HG02623 (cell line): ENCODE measurements around the gene PDCD2.
A peak's percentile ranks its signal among the peaks of the same experiment; 100 is the strongest.
"Not testable (repeated sequence)": the region's sequence is repeated elsewhere in the genome, so short reads cannot be mapped to it uniquely, and the experiment has no call there.

Experiments
- ATAC-seq: cut with Tn5 transposase; IDR thresholded peaks from one replicate; pipeline ENCODE4 v1.9.1; 2021; ENCODE audit warnings: moderate library complexity; ENCODE audit not compliant: unreplicated experiment

The PDCD2 gene

DNA sequence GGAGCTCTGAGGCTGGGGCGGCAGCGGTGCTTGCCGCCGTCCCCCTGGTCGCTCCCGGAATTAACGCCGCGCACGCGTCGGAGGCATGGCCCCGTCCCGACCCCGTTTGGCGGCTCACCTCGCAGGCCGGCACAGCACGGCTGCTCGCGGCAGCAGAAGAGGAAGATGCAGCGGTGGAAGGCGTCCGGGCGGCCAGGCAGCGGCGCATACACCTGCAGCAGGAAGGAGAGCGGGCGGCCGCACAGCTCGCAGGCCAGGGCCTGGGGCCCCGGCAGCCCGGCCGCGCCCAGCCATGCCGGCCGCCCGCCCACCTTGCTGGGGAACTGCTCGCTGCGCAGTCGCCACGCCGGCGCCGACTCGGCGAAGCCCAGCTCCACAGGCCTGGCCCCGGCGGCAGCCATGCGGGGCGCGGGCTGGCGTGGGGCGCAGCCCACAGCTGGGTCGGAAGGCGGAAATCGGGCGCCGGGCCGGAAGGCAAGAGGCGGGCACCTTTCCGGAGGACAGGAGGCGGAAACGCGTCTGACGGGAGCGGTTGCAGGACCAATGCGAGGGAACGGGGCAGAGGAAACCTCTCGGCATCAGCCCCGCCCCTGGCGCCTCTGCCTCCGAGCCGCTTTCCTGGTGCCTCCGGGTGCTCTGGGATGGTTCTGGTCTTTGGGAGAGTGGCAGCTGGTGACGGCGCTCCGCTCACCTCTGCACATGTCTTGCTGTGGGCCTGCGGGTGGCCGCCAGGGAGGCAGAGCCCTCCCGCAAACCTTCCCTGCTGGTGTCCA lies at the start of gene PDCD2:
TSS of gene PDCD2 (minus strand) at position 457 of the 773 bp plus-strand sequence. CDS start at position 401, 56 bp downstream.
- peak; percentile 98 for ATAC-seq

DNA sequence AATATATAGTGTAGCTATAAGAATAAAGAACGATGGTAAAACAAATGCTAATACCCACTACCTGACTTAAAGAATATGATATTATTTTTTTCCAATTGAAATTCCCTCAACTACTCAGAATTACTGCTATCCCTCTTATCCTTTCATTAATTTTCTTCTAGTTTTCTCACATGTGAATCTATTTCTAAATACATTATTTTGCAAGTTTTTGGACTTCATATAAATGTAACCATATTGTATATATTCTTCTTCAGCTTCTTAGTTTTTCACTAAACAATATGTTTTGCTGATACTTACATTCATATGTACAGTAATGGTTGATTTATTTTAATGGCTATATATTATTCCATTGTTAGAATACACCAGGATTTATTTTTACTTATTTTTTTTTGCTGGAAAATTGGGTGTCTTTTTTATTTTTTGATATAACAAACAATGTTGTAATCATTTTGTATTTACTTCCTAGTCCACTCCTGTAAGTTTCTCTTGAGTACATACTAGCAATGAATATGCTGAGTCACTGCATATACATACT lies 31.6 kb upstream of the PDCD2 start:
- ATAC-seq, result not testable (repeated sequence)

GRCh38 chr6:170612256-170612804 lies 27.9 kb upstream of the PDCD2 start:
- ATAC-seq, result peak; percentile 84

DNA sequence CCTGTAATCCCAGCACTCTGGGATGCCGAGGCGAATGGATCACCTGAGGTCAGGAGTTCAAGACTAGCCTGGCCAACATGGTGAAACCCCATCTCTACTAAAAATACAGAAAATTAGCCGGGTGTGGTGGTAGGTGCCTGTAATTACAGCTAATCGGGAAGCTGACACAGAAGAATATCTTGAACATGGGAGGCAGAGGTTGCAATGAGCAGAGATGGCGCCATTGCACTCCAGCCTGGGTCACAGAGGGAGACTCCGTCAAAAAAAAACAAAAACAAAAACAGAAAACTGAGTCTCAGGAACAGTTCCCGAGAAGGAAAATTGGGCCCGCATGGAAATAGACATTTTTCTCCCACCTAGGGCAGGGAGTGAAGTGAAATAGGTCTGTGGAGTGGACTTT lies 24.8 kb upstream of the PDCD2 start:
- ATAC-seq, result not testable (repeated sequence)

- no peak for ATAC-seq
These were observed 21.3 kb upstream of the PDCD2 start for GRCh38 chr6:170605574-170606259.

DNA sequence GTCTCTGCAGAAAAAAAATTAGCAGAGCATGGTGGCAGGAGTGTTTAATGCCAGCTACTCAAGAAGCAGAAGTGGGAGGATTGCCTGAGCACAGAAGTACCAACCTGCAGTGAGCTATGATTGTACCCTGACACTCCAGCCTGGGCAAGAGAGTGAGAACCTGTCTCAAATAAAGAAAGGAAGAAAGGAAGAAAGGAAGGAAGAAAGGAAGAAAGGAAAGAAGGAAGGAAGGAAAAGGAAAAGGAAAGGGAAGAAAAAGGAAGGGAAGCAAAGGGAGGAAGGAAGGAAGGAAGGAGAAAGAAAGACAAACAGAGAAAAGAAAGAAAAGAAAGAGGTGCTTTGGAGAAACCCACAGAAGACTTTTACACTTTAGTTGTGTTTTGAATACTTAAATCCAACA lies 12.8 kb upstream of the PDCD2 start:
- ATAC-seq, result no peak

- no peak for ATAC-seq
These were observed 12.0 kb upstream of the PDCD2 start for GRCh38 chr6:170596426-170596825.

- no peak for ATAC-seq
These were observed 6.3 kb upstream of the PDCD2 start for GRCh38 chr6:170590725-170591124.

DNA sequence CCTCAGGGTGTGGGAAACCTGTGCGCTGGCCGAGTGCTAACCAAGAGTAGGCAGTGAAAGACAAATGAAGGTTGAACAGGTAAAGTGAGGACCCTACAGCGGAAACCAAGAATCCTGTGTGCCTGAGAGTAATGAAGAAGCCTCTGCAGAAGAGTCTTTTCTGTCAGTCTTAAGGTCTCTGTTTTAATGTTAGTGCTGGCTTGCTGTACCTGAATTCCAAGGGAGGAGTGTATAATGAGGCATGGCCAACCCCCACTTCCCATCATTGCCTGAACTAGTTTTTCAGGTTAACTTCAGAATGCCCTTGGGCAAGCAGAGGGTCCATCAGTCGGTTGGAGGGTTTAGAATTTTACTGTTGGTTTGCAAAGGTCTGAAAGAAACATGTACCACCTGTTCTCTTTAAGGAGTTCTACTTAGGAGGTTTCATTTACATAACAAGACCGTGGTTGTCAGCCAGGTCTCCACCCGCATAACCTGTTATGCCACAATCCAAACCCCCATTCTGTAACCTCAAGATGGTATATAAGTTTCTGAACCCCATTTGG lies 589 bp upstream of the PDCD2 start:
- peak; percentile 24 for ATAC-seq

DNA sequence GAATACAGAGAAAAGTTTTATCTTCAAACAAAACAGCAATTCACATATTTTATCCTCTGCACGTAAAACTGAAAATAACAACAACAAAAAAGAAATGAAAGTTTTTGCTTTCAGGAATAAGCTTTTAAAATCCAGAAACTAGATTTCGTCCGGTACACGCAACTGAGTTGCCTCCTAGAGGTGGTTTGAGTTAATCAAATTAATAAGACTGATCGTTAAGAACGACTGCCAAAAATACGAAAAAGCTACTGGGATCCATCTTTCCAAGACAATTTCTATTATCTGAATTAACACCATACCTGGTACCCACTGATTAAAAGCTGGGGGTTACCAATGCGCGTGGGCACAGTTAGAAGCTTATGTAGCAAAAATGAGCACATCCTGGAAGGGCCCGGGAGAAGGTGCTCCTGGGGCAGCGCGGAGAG lies 669 bp downstream of the PDCD2 start:
- peak; percentile 2 for ATAC-seq

DNA sequence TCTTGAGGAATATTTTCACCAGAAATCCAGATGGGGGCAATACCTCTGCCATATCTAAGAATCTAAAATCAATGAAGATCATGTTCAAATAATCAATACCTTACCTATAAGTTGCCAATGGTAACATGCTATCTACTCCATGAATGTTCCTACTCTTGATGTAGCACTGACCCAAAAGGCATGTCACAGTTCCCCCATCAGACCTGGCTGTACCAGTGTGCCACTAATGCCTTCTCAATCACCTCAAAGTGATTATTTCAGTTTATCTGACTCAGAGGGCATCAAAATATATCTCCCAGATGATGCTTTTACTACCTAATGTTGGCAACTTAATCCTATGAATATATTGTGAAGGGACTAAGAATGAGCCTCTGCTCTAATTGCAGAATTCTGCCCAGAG lies 5.5 kb downstream of the PDCD2 start:
- no peak for ATAC-seq

- no peak for ATAC-seq
These were observed 9.2 kb downstream of the PDCD2 start for GRCh38 chr6:170575250-170575649.

- ATAC-seq, result no peak
These were observed 11.6 kb downstream of the PDCD2 start for GRCh38 chr6:170572704-170573466.

DNA sequence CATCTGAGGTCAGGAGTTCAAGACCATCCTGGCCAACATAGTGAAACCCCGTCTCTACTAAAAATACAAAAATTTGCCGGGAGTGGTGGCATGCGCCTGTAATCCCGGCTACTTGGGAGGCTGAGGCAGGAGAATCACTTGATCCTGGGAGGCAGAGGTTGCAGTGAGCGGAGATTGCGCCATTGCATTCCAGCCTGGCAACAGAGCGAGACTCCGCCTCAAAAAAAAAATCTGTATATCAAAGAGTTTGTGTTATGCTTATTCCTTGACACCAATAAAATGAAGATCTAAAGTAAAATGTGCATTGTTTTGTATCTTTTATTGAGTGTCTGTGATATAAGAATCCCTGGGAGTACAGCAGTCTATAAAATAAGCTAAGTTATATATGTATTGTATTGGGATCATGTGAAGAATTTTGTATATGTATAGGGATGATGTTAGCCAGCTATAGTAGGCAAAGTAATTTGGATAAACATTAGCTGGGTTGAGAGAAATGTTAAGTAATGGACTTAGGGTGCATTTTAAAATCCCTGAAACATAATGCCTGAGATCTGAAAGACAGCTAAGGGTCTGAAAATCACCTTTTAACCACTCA lies 19.4 kb downstream of the PDCD2 start:
- ATAC-seq, result no peak

GRCh38 chr6:170561555-170561954 lies 22.9 kb downstream of the PDCD2 start:
- ATAC-seq, result no peak

DNA sequence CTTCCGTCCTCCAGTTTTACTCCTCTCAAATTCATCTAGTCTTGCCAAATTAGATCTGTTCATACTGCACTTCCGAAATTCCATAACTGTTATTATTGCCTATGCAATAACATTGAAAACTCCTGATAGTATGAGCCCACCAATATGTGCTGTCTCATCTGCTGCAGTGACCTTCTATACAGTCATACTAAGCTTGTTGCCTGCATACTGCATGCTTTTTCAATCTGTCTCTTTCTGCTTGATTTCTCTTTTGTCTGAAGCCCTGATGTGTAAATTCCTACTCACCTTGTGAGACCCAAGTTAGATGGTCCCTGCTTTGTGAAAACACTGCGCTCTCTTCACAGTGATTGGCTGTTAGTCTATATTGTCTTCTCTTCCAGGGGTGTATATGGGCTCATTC lies 29.1 kb downstream of the PDCD2 start:
- ATAC-seq, result no peak

GRCh38 chr6:170554796-170555137 lies 29.7 kb downstream of the PDCD2 start:
- ATAC-seq, result no peak

DNA sequence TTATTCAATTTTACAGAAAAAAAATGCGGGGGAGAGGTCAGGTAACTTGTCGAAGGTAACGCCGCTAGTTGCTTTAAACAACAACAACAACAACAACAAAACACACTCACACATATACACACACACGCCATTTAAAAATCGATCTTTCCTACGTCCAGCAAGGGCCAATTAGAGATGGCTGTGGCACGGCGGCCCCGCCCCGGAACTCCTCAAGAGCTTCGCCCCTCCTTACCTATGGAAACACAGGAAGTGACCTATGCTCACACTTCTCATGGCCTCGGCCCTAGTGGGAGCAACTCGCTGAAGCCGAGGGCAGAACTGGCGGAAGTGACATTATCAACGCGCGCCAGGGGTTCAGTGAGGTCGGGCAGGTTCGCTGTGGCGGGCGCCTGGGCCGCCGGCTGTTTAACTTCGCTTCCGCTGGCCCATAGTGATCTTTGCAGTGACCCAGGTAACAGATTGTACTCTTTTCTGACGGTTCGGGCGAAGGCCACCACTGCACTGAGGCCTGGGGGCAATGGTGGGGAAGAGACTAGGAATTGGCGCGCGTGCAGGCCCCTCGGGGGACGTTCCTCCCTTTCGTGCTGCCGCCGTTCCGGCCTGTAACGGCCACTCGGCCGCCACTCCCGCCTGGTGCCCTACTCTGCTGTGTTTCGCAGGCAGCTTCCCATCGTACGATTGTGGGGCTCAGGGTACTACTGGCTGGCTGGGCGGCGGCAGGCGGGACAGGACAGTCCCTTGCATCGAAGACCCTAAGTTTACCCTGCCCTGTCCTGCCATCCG lies 30.2 kb downstream of the PDCD2 start, which contains the start of gene TBP:
TSS of gene TBP (plus strand) at position 357 of the 783 bp plus-strand sequence. CDS start 2,661 bp downstream, outside the sequence.
- peak; percentile 94 for ATAC-seq

GRCh38 chr6:170553534-170554012 lies 30.9 kb downstream of the PDCD2 start:
- peak; percentile 23 for ATAC-seq
